Muscle of leg (tissue), 11 donors: ENCODE measurements around the gene FSD1. TPM values are rescaled to one million over a fixed set of nuclear protein-coding genes. Genes with fewer than 3 reads are reported as not detected.
"Not testable (repeated sequence)": the region's sequence is repeated elsewhere in the genome, so short reads cannot be mapped to it uniquely, and the experiment has no call there.

ENCODE experiments used
- DNase-seq: peaks from one replicate; pipeline ENCODE4 v3.0.0; 2013
- H3K27ac ChIP-seq: one replicate; pipeline ENCODE4 v1.5.1; 2013; ENCODE audit warnings: mild to moderate bottlenecking, low read length, control low read depth
- H3K27me3 ChIP-seq: one replicate; pipeline ENCODE4 v1.6.1; 2013; ENCODE audit warnings: low read length; ENCODE audit not compliant: control insufficient read depth, insufficient read depth
- H3K36me3 ChIP-seq: one replicate; pipeline ENCODE4 v1.6.1; 2013; ENCODE audit warnings: low read length; ENCODE audit not compliant: control insufficient read depth, insufficient read depth
- H3K4me1 ChIP-seq: one replicate; pipeline ENCODE4 v1.6.1; 2013; ENCODE audit warnings: low read length; ENCODE audit not compliant: control insufficient read depth, insufficient read depth
- H3K4me3 ChIP-seq: one replicate; pipeline ENCODE4 v1.5.1; 2013; ENCODE audit warnings: low read length, control low read depth
- H3K9me3 ChIP-seq: replicated peaks from 2 replicates; pipeline ENCODE4 v1.6.1; 2013; ENCODE audit warnings: low read depth, low read length; ENCODE audit not compliant: control insufficient read depth
- WGBS: methylation state at CpG from one replicate; pipeline ENCODE4 v1.1.5; 2013; ENCODE audit warnings: missing lambda C conversion rate; ENCODE audit not compliant: insufficient coverage; 5-methylcytosine and 5-hydroxymethylcytosine counted together
- polyA plus RNA-seq, 8 donors: library from polyadenylated mRNA; unstranded; fragments of 120-200 nt; gene quantifications; one replicate each; pipeline versions ENCODE4 v1.2.1 to v1.2.3, GENCODE V29; 2013; ENCODE audit warnings: inconsistent platforms in 1 of 8, low replicate concordance in 1 of 8; ENCODE audit not compliant: insufficient read length in 8 of 8, insufficient read depth in 1 of 8
- total RNA-seq: library from RNA; stranded (reverse); fragments of 120-200 nt; gene quantifications from one replicate; pipeline ENCODE4 v1.2.4, GENCODE V29; 2013

The FSD1 gene
- total and polyA plus RNA-seq, 9 donors: 0.71 to 3.2 (median 2.2) TPM

DNA sequence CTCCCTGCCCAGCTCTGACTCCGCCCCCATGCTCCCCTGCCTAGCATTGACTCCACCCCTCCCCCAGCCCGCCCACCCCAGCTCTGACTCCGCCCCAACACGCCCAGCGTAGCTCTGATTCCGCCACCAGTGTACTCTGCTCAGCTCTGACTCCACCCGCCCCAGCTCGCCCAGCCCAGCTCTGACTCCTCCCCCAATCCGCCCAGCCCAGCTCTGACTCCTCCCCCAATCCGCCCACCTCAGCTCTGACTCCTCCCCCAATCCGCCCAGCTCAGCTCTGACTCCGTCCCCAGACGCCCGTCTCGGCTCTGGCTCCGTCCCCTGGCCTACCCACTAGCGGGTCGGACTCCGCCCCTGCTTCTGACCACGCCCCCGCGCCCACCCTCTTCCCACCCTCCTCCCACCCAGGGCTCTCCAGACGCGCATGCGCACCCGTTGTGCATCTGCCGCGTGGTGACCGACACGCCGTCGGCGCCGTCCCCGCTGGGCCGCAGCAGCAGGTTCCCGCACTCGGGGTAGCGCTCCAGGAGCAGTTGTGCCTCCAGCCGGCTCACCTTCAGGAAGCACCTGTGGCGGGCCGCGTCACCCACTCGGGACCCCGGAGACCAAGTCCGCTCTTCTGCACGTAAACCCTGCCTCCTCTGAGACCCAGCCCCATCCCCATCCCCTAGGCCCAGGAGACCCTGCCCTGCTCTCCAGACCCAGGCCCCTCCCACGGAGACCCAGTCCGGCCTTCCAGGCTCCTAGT, 24.0 kb downstream of the FSD1 start:
- peak overlapping the region; percentile 67 for H3K27ac ChIP-seq
- H3K9me3 ChIP-seq: no peaks in the 10 kb centered on the region
- H3K27me3 ChIP-seq: peaks cover 13% of the 10 kb centered on the region
- 0% methylated on average over 41 of the region's 49 CpGs for WGBS
- peak overlapping the region; percentile 75 for H3K4me3 ChIP-seq
- no peaks in the 10 kb centered on the region for H3K36me3 ChIP-seq
- H3K4me1 ChIP-seq: peaks cover 26% of the 10 kb centered on the region
- peak; percentile 95 for DNase-seq

- DNase-seq, H3K36me3 ChIP-seq, H3K9me3 ChIP-seq: not testable (repeated sequence)
- Histone ChIP-seq H3K4me3 (peak overlapping the region; percentile 75), H3K27me3 (peaks cover 13% of the 10 kb centered on the region), H3K4me1 (peaks cover 26% of the 10 kb centered on the region), H3K27ac (peak overlapping the region; percentile 67)
- WGBS: 36% methylated on average over 26 of the region's 35 CpGs
These were observed 24.7 kb downstream of the FSD1 start for GRCh38 chr19:4328991-4329681.

DNA sequence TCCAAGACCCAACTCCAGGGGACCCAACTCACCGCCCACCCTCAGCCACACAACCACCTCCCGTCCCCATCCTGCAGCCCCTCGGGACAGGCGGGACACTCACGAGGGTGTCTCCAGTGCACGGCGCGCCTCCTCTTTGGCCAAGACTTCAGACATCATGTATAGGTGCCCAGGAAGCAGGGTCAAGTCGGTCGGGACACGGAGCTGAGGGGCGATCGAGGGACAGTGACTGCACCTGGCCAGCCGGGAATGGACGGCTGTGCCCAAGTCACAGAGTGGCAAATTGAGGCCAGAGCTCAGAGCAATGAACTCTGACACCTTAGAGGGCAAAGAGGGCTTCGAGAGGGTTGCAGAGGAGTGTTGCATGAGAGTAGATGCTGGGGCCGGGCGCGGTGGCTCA, 25.5 kb downstream of the FSD1 start:
- Histone ChIP-seq H3K4me3 (no peak overlapping the region), H3K9me3 (no peaks in the 10 kb centered on the region), H3K4me1 (peaks cover 26% of the 10 kb centered on the region), H3K36me3 (no peaks in the 10 kb centered on the region), H3K27me3 (peaks cover 13% of the 10 kb centered on the region), H3K27ac (no peak overlapping the region)
- 95% methylated on average over 17 of the region's 19 CpGs for WGBS
- DNase-seq: no peak

DNA sequence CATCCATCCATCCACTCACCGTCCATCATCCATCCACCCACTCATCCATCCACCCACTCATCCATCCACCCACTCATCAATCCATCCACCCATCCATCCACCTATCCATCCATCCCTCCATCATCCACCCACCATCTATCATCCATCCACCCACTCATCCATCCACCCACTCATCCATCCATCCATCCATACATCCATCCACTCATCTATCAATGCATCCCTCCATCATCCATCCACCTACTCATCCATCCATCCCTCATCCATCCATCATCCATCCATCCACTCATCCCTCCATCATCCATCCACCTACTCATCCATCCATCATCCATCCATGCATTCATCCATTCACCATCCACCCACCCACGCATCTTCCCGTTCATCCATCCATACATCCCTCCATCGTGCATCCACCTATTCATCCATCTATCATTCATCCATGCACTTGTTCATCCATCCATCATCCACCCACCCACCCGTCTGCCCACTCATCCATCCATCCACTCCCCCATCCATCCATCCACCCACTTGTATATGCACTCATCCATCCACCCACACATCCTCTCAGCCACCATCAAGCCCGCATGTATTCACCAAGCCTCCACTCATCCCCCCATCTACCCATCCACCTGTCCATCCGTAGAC, 30.7 kb downstream of the FSD1 start:
- H3K9me3 ChIP-seq: no peaks in the 10 kb centered on the region
- no peak overlapping the region for H3K4me3 ChIP-seq
- no peak overlapping the region for H3K27ac ChIP-seq
- DNase-seq: no peak
- H3K36me3 ChIP-seq: no peaks in the 10 kb centered on the region
- peaks cover 11% of the 10 kb centered on the region for H3K4me1 ChIP-seq
- H3K27me3 ChIP-seq: no peaks in the 10 kb centered on the region
- 93% methylated on average over 7 of the region's 7 CpGs for WGBS

DNA sequence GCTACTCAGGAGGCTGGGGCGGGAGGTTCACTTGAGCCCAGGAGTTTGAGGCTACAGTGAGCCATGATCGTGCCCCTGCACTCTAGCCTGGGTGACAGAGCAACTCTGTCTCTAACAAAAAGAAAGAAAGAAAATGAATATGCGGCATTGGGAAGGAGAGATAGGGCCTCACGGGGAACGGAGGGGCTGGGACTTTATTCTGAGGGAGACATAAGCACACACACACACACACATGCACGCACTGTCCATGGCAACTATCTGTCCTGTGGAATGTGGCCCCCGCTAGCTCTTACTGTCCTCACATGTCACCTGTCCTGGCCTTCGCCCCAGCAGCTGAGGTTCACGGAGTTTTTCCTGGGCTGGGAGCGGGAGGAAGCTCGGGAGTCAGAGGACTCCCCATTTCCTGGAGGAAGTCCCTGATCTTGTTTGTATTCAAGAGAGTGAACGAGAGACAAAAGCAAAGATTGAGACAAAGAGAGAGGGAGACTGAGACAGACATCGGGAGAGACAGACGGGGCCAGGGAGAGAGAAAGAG, 33.6 kb downstream of the FSD1 start:
- Histone ChIP-seq H3K36me3 (no peaks in the 10 kb centered on the region), H3K4me1 (peaks cover 17% of the 10 kb centered on the region), H3K27ac (peak overlapping the region; percentile 77), H3K27me3 (no peaks in the 10 kb centered on the region), H3K4me3 (peak overlapping the region; percentile 30), H3K9me3 (no peaks in the 10 kb centered on the region)
- peak; percentile 55 for DNase-seq
- WGBS: 21% methylated on average over 7 of the region's 14 CpGs

DNA sequence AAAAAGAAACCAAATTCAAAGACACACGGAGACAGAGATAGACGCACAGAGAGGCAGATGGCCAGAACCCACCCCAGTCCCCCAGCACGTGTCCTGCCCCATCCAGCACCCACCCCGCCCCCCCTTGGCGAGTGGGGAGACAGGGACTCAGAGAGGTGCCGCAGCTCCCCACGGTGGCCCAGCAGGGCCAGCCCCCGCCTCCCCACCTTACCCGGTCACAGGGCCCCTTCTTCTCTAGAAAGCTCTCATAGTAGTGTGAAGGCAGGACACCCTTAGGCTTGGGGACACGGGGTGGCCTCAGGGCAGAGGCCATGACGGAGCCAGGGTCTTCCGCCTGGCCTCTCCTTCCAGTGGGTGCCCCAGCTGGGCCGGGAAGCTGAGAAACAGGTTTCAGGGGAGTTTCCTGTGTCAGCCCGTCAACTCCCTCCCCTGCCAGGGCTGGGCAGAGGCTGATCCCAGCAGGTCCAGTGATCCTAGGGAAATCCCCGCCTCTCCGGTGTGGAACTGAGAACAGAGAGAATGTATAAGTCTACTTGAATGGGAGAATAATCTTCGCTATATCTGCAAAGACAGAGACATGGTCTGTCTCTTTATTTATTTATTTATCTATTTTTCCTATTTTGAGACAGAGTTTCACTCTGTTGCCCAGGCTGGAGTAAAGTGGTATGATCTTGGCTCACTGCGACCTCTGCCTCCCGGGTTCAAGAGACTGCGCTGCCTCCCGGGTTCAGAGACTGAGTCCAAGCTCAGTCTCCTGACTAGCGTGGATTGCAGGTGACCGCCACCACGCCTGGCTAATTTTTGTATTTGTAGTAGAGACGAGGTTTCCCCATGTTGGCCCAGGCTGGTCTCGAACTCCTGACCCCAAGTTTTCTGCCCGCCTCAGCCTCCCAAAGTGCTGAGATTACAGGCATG, 34.3 kb downstream of the FSD1 start, which contains the start of gene STAP2:
STAP2 (minus strand) TSS at position 387 of the 915 bp plus-strand sequence; CDS start at position 313, 74 bp downstream.
- peaks cover 19% of the 10 kb centered on the region for H3K4me1 ChIP-seq
- WGBS: 81% methylated on average over 7 of the region's 27 CpGs
- DNase-seq: peak; percentile 27
- no peaks in the 10 kb centered on the region for H3K9me3 ChIP-seq
- no peaks in the 10 kb centered on the region for H3K27me3 ChIP-seq
- no peaks in the 10 kb centered on the region for H3K36me3 ChIP-seq
- H3K4me3 ChIP-seq: peak within 1 kb of the TSS; percentile 30
- peak within 1 kb of the TSS; percentile 77 for H3K27ac ChIP-seq

DNA sequence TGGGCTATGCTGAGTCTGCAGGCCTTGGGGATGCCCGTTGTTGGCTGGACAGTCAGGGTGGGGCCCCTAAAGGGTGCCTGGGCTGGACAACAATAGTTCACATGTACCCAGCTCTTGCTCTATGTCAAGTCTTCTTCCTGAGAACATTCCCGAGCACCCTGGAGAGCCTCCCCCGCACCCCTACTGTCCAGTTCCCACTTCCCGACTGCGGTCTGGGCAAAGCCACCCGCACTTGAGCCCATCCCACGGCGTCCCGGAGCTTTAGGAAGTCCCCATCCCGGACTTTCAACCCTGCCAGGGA, 37.9 kb downstream of the FSD1 start:
- H3K27me3 ChIP-seq: no peaks in the 10 kb centered on the region
- peaks cover 9% of the 10 kb centered on the region for H3K36me3 ChIP-seq
- peak overlapping the region; percentile 97 for H3K27ac ChIP-seq
- peaks cover 26% of the 10 kb centered on the region for H3K4me1 ChIP-seq
- no peak for DNase-seq
- H3K9me3 ChIP-seq: no peaks in the 10 kb centered on the region
- H3K4me3 ChIP-seq: peak overlapping the region; percentile 70
- WGBS: 4% methylated on average over 7 of the region's 10 CpGs

DNA sequence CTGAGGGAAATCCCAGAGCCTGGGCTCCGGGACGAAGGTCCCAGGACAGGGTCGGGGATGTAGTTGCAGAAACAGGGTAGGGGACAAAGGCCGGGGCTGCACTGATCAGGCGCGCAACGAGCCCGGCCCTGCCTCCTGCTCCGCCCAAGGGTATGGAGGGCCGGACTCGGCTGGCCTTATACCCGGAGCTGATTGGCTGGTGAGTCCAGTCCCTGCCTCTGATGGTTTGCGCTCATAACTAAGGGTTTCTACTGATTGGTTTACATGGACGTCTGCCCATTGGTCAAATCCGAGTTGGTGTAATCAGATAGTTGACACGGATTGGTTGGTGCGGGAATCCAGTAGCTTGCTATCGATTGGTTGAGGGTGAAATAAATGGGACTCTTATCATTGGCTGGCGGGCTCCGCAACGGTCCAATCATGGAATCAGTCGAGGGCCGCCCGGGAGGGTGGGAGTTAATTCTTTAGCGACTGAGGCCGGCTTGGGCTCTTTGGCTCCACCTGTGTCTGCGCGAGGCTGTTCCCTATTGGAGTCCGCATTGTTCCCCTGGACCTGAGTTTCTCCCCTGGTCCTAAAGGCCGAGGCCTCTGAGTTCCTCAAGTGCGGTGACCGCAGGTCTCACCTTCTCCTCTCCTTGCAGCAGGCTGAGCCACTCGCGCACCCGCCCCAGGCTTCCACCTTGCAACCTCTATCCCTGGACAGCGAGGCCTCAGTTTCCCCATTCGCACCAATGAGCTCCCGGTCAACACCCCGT, 38.4 kb downstream of the FSD1 start:
- Histone ChIP-seq H3K27ac (peak overlapping the region; percentile 99), H3K27me3 (no peaks in the 10 kb centered on the region), H3K4me1 (peaks cover 25% of the 10 kb centered on the region), H3K9me3 (no peaks in the 10 kb centered on the region), H3K36me3 (peaks cover 9% of the 10 kb centered on the region), H3K4me3 (peak overlapping the region; percentile 75)
- under 1% methylated on average over 37 of the region's 39 CpGs for WGBS
- DNase-seq: peak; percentile 100
